Hippocampal formation (tissue), 2 donors: ENCODE data around the gene HSFX3.
"Not testable (repeated sequence)": the region's sequence is repeated elsewhere in the genome, so short reads cannot be mapped to it uniquely, and the experiment has no call there.

Source experiments
- DNase-seq, 2 donors: peaks; one replicate each; lab custom pipeline; 2025; lab: John Stamatoyannopoulos, UW

Gene HSFX3

GRCh38 chrX:149549701-149550100 lies at the start of gene HSFX3:
Gene HSFX3 (minus strand): TSS chrX:149549924. CDS start chrX:149549852, 72 bp downstream.
- DNase-seq: not testable (repeated sequence)

GRCh38 chrX:149598603-149599002 lies 48.9 kb upstream of the HSFX3 start:
- DNase-seq: not testable (repeated sequence)

GRCh38 chrX:149595943-149596342 lies 46.2 kb upstream of the HSFX3 start:
- not testable (repeated sequence) for DNase-seq

GRCh38 chrX:149595214-149595613 lies 45.5 kb upstream of the HSFX3 start, which contains the start of gene HSFX2:
Gene HSFX2 (minus strand): TSS chrX:149595314. CDS start chrX:149594700, 614 bp downstream.
- DNase-seq: not testable (repeated sequence)

GRCh38 chrX:149590993-149591392 lies 41.3 kb upstream of the HSFX3 start:
- DNase-seq: not testable (repeated sequence)

GRCh38 chrX:149587359-149587758 lies 37.6 kb upstream of the HSFX3 start, which contains the start of gene MAGEA9B:
Gene MAGEA9B (minus strand): TSS chrX:149587459. CDS start chrX:149583179, 4,280 bp downstream.
- not testable (repeated sequence) for DNase-seq

GRCh38 chrX:149585631-149586030 lies 35.9 kb upstream of the HSFX3 start:
- not testable (repeated sequence) for DNase-seq

GRCh38 chrX:149573456-149573855 lies 23.7 kb upstream of the HSFX3 start:
- DNase-seq: not testable (repeated sequence)

- DNase-seq: no peak
Observed at GRCh38 chrX:149572743-149573142, 23.0 kb upstream of the HSFX3 start.

GRCh38 chrX:149571770-149572169 lies 22.0 kb upstream of the HSFX3 start:
- no peak for DNase-seq

GRCh38 chrX:149570668-149571067 lies 20.9 kb upstream of the HSFX3 start:
- DNase-seq: no peak

GRCh38 chrX:149569770-149570169 lies 20.0 kb upstream of the HSFX3 start:
- DNase-seq: no peak

GRCh38 chrX:149568701-149569296 lies 19.1 kb upstream of the HSFX3 start:
- DNase-seq: no peak

GRCh38 chrX:149567621-149568417 lies 18.1 kb upstream of the HSFX3 start:
- no peak for DNase-seq

- no peak for DNase-seq
Observed at GRCh38 chrX:149563359-149563758, 13.6 kb upstream of the HSFX3 start.

- not testable (repeated sequence) for DNase-seq
Observed at GRCh38 chrX:149555251-149555650, 5.5 kb upstream of the HSFX3 start.

- not testable (repeated sequence) for DNase-seq
Observed at GRCh38 chrX:149551939-149552248, 2.2 kb upstream of the HSFX3 start.

- DNase-seq: not testable (repeated sequence)
Observed at GRCh38 chrX:149551245-149551938, 1.7 kb upstream of the HSFX3 start.

GRCh38 chrX:149550454-149550853 lies 730 bp upstream of the HSFX3 start:
- DNase-seq: not testable (repeated sequence)

GRCh38 chrX:149547782-149548181 lies 1.9 kb downstream of the HSFX3 start:
- not testable (repeated sequence) for DNase-seq

GRCh38 chrX:149546962-149547361 lies 2.8 kb downstream of the HSFX3 start:
- DNase-seq: not testable (repeated sequence)
